ENCODE data around the gene AKAP9.
"Not testable (repeated sequence)": the region's sequence is repeated elsewhere in the genome, so short reads cannot be mapped to it uniquely, and the experiment has no call there.

The AKAP9 gene

DNA sequence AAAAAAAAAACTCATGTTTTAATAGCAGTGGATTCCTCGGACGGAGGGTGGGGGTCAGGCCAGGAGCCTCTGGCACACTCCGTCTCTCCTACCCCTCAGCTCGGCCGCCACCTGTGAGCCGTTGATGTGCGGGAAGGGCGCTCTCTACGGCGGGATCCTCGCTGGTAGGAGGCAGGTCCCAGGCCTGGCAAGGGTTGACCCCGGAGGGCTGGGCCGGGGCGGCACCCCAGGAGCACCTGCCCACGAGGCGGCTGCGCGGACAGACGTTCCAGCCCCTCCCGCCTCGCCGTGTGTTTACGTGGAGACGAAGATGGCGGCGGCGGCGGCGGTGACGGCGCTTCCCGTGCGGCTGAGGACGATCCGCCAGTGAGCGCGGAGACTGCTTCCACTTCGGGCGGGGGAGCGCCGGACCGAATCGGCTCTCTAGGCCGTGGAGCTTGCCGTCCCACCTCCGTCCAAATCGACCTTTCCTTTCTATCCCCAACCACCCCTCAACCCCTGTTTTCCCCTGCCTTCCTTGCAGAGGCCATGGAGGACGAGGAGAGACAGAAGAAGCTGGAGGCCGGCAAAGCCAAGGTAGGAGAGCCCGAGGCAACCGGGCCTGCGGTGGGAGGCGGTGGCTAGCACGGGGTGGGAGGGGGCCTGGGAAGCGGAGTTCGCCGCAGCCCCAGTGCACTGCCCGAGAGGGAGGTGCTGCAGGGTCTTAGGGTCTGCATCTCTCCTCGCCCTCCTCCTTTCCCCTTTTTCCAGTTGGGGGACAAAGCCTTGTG, at the start of gene AKAP9:
AKAP9 (plus strand) TSS at position 291 of the 770 bp plus-strand sequence; CDS start at position 529, 238 bp downstream.
- peak; percentile 85 for DNase-seq (ENCODE audit: low spot score)

DNA sequence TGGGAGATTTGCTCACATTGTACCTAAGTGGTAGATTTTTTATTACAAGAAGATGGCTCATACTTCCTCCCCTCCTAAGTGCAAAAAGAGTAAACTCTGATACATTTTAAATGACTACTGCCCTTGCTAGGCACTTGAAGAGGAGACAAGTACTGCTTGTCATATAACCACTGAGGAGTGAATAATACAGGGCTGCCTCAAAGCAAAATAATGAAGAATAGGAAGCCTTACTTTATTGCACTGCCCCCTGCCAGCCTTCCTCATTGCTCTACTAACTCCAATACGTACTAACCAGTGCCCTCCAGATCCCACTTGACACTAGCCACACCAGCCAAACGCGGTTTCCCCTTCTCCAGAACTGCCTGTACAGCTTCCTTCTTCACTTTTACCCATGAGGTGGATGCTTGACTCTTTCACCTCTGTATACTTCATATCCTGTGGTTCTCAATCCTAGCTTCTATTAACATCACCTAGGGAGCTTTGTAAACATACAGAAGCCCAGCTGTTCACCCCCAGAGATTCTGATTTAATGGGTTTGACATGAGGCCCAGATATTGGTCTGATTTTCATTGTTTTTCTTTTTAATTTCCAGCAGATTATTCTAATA, 48.5 kb upstream of the AKAP9 start:
- no peak for DNase-seq (ENCODE audit: low spot score)

DNA sequence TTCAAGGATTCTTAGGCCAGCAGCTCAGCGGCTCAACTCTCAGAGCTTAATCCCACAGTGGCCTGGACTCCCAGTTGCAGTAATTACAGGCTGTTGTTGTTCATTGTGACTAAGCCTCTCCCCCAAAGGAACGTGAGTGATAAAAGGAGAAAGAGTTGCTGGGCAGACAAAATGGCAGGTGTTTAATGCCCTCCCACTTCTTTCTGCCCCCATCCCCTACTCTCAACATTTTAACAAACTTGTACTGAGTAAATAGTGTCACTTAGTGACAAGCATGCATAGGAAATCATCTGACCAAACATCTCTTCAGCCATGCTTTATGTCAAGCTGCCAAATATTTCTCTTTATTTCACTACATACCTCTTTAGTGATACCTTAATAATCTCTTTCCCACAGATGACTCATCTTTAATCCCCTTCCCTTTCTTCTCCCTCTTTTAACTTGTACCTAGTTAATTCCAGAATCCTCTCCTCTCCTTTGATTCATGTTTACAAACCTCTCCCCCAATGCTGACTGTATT, 47.8 kb upstream of the AKAP9 start:
- DNase-seq (ENCODE audit: low spot score) = no peak

DNA sequence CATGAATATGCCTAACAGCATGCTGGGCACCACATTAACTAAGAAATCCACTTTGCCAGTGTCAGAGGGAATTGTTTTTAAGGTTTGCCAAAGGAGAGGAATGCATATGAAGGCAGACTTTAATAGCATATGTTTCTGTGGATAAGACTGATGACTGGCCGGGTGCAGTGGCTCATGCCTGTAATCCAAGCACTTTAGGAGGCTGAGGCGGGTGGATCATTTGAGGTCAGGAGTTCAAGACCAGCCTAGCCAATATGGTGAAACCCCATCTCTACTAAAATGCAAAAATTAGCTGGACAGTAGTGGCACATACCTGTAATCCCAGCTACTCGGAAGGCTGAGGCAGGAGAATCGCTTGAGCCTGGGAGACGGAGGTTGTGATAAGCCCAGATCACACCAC, 47.0 kb upstream of the AKAP9 start:
- not testable (repeated sequence) for DNase-seq (ENCODE audit: low spot score)

DNA sequence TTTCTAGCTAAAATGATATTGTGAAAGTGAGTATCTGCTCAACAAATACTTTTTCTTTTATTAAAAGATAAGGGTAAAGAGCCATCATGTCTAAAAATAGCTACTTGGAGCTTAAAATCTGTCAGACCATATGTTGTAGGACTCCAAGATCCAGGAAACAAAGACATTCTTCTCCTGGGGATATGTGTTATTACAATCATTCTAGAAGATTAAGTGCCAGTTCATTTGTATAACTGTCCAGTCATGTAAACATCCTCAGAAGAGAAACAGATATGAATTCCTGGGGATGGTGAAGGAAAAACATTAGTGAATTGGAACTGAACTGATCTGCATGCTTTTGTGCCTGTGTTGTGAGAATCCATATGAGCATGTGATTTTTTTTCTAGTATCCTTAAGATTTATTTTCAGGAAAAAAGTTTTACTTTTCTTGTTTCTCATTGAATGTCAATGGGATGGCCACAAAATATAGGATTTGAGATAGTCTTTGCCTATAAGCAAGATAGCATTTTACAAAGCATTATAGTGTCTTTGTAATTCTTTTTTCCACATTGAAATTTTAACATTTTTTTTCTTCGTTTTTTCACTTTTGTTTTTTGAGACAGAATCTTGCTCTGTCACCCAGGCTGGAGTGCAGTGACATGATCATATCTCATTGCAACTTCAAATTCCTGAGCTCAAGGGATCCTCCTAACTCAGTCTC, 45.7 kb upstream of the AKAP9 start:
- DNase-seq (ENCODE audit: low spot score) = no peak

DNA sequence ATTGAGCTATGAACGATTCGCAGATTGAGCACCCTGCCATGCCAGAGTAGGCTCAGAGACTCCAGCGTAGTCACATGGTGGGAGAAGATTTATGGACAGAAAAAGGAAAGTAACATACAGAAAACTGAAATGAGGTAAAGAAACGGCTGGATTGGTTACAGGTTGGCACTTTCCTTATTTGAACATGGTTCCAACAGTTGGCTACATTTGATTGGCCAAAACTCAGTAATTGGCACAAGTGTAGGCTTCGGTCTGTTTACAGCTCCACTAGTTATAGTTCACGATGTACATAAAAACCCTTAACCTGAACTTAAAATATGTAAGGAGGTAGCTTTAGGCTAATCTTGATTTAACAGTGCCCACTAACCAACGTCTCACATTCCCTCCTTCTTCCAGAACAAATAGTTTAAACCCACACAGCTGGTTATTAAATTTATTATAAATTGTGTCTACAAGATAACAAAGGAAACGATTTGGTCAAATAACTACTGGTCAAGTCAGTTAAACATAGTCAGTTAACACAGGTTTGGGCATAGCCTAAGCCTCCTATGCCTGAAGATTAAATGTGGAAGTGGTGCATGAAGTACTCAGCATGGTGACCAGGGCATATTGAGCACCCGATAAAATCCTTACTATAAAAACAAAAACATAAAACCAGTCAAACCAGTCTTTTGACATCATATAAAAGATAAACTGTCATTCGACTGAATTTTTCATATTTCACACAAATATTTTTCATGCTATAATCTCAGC, 42.2 kb upstream of the AKAP9 start:
- no peak for DNase-seq (ENCODE audit: low spot score)

DNA sequence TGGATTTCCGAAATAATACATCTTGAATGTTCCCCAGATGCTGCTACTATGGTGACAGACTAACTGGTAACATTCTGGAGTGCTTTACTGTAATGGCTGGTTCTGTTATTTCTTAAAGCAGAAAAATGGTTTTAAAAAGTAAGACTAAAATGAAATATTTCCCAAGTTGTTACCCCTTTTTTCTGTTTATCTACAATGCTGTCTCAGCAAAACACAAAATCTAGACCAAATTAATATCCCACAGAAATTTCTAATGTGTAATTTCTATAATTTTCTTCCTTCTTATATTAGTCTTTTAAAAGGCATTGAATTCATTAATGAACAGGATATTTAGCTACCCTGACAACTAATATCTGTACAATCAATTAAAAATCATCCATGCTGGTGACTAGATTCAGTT, 41.1 kb upstream of the AKAP9 start:
- no peak for DNase-seq (ENCODE audit: low spot score)

DNA sequence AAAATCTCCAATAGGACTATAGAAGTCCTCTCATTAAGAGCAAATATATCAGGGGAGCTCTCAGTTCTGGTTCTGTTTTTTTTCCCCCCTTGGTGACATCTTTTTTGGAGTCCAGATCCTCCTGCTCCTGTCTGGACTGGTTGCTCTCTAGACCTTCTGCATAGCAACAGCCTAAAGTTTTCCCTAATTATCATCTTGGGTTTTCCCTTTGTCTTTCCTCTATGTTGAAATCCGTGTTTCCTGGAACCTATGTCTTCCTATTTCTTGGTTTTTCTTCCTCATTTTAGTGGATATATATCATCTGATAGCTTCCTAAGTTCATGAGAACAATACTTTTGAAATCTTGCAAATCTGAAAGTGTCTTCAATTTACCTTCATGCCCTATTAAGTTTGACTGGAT, 30.5 kb upstream of the AKAP9 start:
- no peak for DNase-seq (ENCODE audit: low spot score)

DNA sequence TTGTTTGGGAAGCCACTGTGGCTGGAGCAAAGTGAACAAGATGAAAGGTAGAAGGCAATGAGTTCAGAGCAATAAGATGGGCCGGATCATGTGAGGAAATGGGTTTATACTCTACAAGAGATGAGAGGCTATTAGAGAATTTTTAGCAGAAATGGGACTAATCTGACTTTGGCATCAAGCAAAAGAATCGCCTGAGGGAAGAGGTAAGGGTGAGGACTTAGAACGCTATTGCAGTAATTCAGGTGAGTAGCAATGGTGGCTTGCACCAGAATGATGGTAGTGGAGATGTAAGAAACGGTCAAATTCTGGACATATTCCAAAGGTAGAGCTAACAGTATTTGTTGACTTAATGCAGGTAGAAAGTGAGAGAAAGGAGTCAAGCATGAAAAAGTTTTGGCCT, 29.5 kb upstream of the AKAP9 start:
- DNase-seq (ENCODE audit: low spot score) = no peak

DNA sequence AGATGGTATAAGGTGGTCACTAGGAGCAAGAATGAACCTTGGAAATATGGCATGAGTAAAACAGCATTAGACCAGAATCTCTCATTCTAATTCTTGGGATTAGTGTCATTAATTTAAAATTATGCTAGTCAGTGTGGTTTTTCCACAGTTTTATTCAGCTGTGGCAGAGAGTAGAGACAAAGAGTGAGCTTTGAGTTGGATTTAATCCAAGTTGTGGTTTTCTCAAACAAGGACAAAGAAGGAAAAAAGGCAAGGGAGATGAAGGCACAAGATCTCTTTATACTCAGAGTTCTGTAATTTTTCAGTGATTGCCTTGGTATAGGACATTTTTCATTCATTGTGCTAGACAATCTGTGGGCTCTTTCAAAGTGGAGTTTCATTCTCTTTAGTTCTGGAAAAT, 28.2 kb upstream of the AKAP9 start:
- DNase-seq (ENCODE audit: low spot score) = no peak

DNA sequence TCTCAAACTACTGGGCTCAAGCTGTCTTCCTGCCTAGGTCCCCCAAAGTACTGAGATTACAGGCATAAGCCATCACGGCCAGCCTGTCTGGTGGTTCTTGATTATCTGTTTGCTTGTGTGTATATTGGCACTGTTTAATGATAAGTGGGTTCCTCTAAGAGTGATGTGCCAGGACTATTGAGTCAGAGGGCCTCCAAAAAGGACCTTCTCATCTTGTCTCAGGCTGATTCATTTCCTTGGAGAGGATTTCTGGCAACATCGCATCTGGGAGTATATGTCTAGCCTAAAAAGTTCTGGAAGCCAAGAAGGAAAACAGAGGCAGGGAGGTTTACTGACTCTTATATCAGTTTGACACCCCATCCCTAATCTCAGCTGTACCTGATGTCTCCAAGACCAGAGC, 27.1 kb upstream of the AKAP9 start:
- DNase-seq (ENCODE audit: low spot score) = no peak

DNA sequence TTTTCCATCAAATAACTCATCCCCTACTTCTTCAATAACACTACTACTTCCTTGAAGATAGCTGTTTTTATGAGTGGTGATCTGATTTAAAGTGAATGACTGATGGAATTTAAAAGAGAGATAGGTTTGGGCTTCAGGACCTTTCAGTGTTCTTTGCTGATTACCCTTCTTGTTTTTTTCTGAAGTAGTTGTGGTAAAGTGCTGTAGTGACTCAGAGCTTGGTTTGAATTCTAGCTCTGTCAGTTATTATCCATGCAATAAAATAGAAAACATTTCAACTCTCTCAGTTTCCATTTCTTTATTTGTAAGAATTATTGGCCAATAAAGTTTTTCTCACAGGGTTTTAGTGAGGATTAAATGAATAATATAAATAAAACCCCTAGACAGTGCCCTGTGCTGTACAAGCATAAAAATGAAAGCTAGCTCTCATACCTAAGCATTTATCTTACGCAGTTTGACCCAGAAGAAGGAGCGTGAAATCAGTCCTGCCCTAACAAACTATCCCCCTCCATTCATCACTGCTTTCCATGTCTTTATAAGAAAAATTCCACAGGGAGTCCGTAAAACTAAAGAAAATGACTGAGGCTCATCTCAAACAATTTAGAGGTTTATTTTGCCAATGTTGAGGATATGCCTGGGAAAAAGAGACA, 25.1 kb upstream of the AKAP9 start:
- DNase-seq (ENCODE audit: low spot score) = no peak

DNA sequence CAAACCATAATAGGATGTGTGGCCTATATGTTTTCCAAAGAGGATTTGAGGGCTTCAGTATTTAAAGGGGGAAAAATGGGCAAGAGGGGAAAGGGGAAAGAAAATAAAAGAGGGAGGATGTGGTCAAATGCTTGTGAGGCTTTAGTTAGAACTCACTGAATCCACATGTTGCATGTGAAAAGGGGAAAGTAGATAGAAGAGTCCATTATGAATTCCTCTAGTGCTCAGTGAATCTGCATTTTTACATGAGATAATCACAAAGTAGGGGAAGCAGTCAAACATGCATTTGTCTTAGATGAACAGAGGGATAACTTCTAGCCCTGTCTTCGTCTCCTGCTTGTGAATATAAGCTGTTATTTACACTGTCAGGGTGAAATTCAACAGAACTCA, 24.6 kb upstream of the AKAP9 start:
- no peak for DNase-seq (ENCODE audit: low spot score)

DNA sequence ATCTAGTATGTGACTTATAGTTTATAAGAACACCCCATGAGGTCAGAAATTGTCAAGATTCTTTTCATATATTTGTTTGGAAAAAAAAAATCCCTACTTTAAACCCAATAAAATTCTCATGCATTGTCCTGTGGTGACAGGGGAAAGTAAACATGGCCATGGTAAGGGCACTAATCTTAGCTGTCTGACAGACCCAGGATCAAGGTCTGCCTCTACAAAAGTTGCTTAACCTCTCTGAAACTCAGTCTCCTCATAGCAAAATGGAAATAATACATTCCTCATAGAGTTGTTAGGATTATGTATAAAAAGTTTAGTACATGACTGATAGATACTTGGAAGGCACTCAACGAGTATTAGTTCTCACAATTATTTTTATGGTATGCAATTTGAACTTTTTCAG, 22.3 kb upstream of the AKAP9 start:
- DNase-seq (ENCODE audit: low spot score) = no peak

DNA sequence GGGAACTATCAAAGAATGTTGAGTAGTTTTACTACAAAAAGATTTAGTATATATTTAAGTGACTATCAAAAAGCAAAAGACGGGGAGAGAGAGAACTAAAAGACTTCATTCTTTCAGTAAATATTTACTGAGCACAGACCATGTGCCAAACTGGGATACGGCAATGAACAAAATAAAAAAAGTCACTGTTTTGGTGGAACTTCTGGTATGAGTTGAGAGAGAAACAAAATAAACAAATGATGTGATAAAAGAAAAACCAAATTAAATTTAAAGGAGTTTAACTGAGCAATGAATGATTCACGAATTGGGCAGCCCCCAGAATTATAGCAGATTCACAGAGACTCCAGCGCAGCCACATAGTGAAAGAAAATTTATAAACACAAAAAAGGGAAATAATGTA, 17.8 kb upstream of the AKAP9 start:
- DNase-seq (ENCODE audit: low spot score) = no peak

DNA sequence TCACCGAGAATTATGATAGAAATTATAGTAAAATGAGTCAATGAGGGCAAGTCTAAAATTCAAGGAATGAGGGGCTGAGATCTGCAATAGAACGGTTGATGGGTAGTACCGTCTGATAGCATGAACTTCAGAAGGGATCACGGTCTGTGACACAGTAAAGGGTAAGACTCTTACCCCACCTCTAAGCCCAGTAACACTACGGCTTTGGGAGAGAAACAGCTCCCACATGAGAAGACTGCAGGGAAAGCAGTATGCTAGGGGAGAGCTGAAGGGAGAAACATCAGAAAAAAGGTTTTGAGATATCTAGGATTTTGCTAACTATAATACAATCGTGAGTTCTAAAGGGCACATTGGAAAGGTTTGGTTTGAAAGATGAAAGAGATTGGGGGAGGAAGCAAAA, 12.8 kb upstream of the AKAP9 start:
- no peak for DNase-seq (ENCODE audit: low spot score)

DNA sequence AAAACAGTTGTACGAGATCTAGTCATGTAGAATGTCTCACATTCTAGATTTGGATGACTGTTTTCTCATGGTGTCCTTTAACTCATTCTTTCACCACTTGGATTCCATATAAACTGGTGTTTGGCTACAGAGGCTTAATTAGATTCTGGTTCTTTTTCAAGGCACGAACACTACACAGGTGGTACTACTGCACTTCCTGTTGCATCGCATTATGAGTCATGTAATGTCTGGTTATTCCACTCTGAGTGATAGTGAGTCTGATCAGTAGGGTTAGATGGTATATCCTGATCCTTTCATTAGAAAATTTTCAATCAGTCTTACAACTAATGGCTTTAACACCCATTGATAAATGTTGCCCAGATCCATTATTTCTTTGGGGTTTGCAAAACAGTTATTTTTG, 11.2 kb upstream of the AKAP9 start:
- DNase-seq (ENCODE audit: low spot score) = no peak

DNA sequence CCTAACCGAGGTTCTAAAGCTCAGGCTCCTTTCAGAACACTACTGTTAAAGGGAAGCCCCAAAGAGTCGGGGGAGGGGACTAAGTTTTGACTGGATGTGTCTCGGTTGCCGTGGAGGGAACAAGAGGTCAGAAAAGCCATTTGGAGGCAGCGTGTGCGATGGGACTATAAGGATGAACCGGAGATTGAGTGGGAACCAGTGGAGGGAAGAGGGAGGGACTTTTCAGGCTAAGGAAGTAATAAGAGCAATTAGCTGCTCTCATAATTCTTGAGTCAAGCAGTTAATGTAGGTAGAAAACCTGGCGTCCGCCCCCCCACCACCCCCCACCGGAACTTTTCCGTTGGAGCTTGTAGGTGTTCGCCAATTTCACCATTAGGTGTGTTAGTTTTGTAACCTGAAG, 491 bp upstream of the AKAP9 start:
- no peak for DNase-seq (ENCODE audit: low spot score)

DNA sequence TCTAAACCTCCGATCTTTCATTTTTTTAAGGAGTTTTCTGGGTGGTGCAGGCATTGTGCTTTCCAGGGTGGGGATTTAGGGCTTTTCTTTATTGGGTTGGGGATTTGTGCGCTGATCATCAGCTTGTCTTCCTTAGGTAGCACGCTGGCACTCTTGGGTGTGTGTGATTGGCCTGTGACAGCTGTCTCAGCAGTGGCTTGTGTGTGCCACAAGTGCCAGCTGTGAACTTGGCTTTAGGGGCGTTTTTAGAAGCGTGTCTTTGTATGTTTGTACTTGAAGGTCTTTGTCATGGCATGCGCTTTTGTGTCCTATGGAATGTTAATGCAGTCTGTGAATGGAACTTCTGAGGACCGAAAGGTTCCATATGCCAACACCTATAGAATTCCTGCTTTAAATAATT, 788 bp downstream of the AKAP9 start:
- peak; percentile 46 for DNase-seq (ENCODE audit: low spot score)

DNA sequence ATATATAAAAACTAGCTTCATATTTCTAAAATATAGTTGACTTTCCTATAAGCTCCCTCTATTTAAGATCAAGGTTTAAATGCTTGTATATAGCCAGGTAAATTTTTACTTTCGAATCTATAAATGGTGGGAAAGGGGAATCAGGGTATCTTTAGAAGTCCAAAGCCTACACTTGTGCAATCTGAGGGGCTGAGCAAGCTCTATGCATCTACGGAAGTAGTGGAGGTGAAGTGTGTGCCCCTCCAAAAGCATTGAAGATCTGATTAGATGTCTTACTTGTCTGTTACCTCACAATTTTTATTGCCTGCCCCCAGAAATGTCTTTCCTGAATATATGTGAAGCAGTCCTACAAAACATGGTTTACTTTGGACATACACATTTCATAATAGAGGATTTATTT, 1.6 kb downstream of the AKAP9 start:
- DNase-seq (ENCODE audit: low spot score) = no peak

DNA sequence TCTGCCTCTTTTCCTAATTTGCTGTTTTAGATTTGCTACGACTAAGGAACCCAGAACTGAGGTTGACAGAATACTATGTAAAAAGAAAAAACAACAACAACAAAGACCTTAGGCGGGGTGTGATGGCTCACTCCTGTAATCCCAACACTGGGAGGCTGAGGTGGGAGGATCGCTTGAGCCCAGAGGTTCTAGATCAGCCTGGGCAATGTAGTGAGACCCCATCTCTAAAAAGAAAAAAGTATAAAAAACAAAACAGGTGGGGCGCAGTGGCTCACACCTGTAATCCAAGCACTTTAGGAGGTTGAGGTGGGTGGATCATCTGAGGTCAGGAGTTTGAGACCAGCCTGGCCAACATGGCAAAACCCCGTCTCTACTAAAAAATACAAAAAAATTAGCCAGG, 4.3 kb downstream of the AKAP9 start:
- not testable (repeated sequence) for DNase-seq (ENCODE audit: low spot score)

DNA sequence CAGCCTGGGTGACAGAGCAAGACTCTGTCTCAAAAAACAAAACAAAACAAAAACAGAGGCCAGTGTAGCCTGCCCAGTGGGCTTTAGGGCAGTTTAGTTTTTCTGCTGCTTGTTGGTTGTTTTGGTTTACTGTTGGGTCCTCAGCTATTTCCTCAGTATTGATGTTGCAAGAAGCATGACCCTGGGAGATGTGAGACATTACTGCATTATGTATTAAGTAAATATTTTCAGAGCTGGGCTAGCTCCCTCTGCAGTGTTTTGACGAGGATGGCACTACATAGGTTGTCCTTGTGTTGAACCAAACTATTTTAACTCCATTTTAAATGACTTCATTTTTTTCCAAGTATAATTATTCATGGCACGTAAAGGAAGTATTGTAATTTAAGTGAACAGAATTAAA, 4.8 kb downstream of the AKAP9 start:
- DNase-seq (ENCODE audit: low spot score) = no peak

Measured in hematopoietic multipotent progenitor cell treated with erythropoietin and hydrocortisone succinate and interleukin-3 and kit ligand, for 15 days (in vitro differentiated cells).